Astrocyte (in vitro differentiated cells and primary cell): ENCODE measurements around the gene SIRPD. TPM values are rescaled to one million over a fixed set of nuclear protein-coding genes. Genes with fewer than 3 reads are reported as not detected.

Experiments used
- DNase-seq: peaks from one replicate; pipeline ENCODE4 v3.0.0-alpha.2; 2010; ENCODE audit warnings: low read depth
- FAIRE-seq: peaks from 2 replicates; lab custom pipeline; 2011; peaks lifted over from hg19 to GRCh38; lab: Jason Lieb, UNC
- H2AFZ ChIP-seq: 2 replicates; pipeline ENCODE4 v1.6.0; 2012; ENCODE audit warnings: low read depth, low read length, inconsistent platforms
- H3K27ac ChIP-seq: 2 replicates; pipeline ENCODE4 v1.5.1; 2011; ENCODE audit warnings: low read depth, low read length, inconsistent platforms
- H3K27me3 ChIP-seq: 2 replicates; pipeline ENCODE4 v1.6.0; 2011; ENCODE audit warnings: low read length, inconsistent platforms; ENCODE audit not compliant: insufficient read depth
- H3K36me3 ChIP-seq: 2 replicates; pipeline ENCODE4 v1.5.1; 2011; ENCODE audit warnings: low read length, inconsistent platforms; ENCODE audit not compliant: insufficient read depth
- H3K4me1 ChIP-seq: 2 replicates; pipeline ENCODE4 v1.5.1; 2011; ENCODE audit warnings: low read length, inconsistent platforms; ENCODE audit not compliant: insufficient read depth
- H3K4me2 ChIP-seq: 2 replicates; pipeline ENCODE4 v1.6.0; 2012; ENCODE audit warnings: low read length, inconsistent platforms
- H3K4me3 ChIP-seq: 2 replicates; pipeline ENCODE4 v1.5.1; 2011; ENCODE audit warnings: low read depth, mild to moderate bottlenecking, low read length, inconsistent platforms; ENCODE audit not compliant: insufficient read depth
- H3K79me2 ChIP-seq: 2 replicates; pipeline ENCODE4 v1.6.0; 2012; ENCODE audit warnings: mild to moderate bottlenecking, low read length, inconsistent platforms; ENCODE audit not compliant: insufficient read depth
- H3K9ac ChIP-seq: 2 replicates; pipeline ENCODE4 v1.6.0; 2012; ENCODE audit warnings: mild to moderate bottlenecking, low read length, inconsistent platforms
- H3K9me3 ChIP-seq: 2 replicates; pipeline ENCODE4 v1.5.1; 2012; ENCODE audit warnings: low read depth, mild to moderate bottlenecking, low read length, inconsistent platforms; ENCODE audit not compliant: insufficient read depth
- H4K20me1 ChIP-seq: 2 replicates; pipeline ENCODE4 v1.6.0; 2012; ENCODE audit warnings: low read length, inconsistent platforms; ENCODE audit not compliant: insufficient read depth
- H3K27ac Mint-ChIP-seq: one replicate; pipeline ENCODE4 v1.8.0; 2021; ENCODE audit warnings: mild to moderate bottlenecking, mixed read lengths; ENCODE audit not compliant: unreplicated experiment
- H3K27me3 Mint-ChIP-seq: one replicate; pipeline ENCODE4 v1.8.0; 2021; ENCODE audit warnings: low read depth, mixed read lengths; ENCODE audit not compliant: unreplicated experiment
- H3K36me3 Mint-ChIP-seq: one replicate; pipeline ENCODE4 v1.8.0; 2021; ENCODE audit warnings: low read depth, mixed read lengths; ENCODE audit not compliant: unreplicated experiment
- H3K4me1 Mint-ChIP-seq: one replicate; pipeline ENCODE4 v1.8.0; 2021; ENCODE audit warnings: low read depth, mixed read lengths; ENCODE audit not compliant: unreplicated experiment
- H3K4me3 Mint-ChIP-seq: one replicate; pipeline ENCODE4 v1.8.0; 2021; ENCODE audit warnings: mild to moderate bottlenecking, moderate library complexity, mixed read lengths; ENCODE audit not compliant: unreplicated experiment
- H3K9me3 Mint-ChIP-seq: one replicate; pipeline ENCODE4 v1.8.0; 2021; ENCODE audit warnings: mild to moderate bottlenecking, mixed read lengths; ENCODE audit not compliant: unreplicated experiment
- CTCF ChIP-seq: IDR thresholded peaks from 2 replicates; pipeline ENCODE4 v1.5.1; 2011; ENCODE audit warnings: low read depth, mild to moderate bottlenecking, inconsistent platforms, low read length, moderate library complexity; ENCODE audit not compliant: insufficient read depth
- EZH2 ChIP-seq: IDR thresholded peaks from 2 replicates; pipeline ENCODE4 v1.6.1; 2012; ENCODE audit warnings: mild to moderate bottlenecking, low read length, inconsistent platforms; ENCODE audit not compliant: insufficient read depth
- total RNA-seq: library from RNA; stranded (reverse); gene quantifications from 2 replicates; pipeline ENCODE4 v1.2.1, GENCODE V29; 2021

The SIRPD gene
- total RNA-seq, 1 donor from 2014 or later, result not detected

DNA sequence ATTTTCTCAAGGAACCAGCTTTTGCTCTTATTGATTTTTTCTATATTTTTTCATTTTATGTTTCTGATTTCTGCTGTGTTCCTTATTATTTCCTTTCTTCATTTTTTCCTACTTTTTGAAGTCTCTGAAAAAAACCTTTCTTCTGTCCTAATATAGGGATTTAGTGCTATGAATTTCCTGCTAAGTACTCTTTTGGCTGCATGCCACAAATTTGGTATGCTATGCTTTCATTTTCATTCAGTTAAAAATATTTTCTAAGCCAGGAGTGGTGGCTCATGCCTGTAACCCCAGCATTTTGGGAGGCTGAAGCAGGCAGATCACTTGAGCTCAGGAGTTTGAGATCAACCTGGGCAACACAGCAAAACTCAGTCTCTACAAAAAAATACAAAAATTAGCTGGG, 30.6 kb downstream of the SIRPD start:
- H3K4me1 Mint-ChIP-seq, result no peaks in the 10 kb centered on the region
- peaks cover 2% of the 10 kb centered on the region for H3K27me3 Mint-ChIP-seq
- no peak overlapping the region for H3K4me3 Mint-ChIP-seq
- H3K9me3 Mint-ChIP-seq, result no peaks in the 10 kb centered on the region
- Histone ChIP-seq H3K9ac (no peak overlapping the region), H3K4me2 (no peak overlapping the region), H3K79me2 (no peaks in the 10 kb centered on the region), H4K20me1 (no peaks in the 10 kb centered on the region), H3K4me3 (no peak overlapping the region), H3K27ac (no peak overlapping the region), H2AFZ (no peak overlapping the region), H3K36me3 (no peaks in the 10 kb centered on the region), H3K4me1 (no peaks in the 10 kb centered on the region), H3K27me3 (no peaks in the 10 kb centered on the region), H3K9me3 (no peaks in the 10 kb centered on the region)
- no peak for DNase-seq
- H3K36me3 Mint-ChIP-seq, result no peaks in the 10 kb centered on the region
- no peak for FAIRE-seq
- TF ChIP-seq EZH2 (no peak), CTCF (no peak)
- no peak overlapping the region for H3K27ac Mint-ChIP-seq

GRCh38 chr20:1526310-1526709, 31.2 kb downstream of the SIRPD start:
- Histone ChIP-seq H2AFZ (no peak overlapping the region), H3K9me3 (no peaks in the 10 kb centered on the region), H4K20me1 (no peaks in the 10 kb centered on the region), H3K79me2 (no peaks in the 10 kb centered on the region), H3K27ac (no peak overlapping the region), H3K36me3 (no peaks in the 10 kb centered on the region), H3K4me2 (no peak overlapping the region), H3K27me3 (no peaks in the 10 kb centered on the region), H3K9ac (no peak overlapping the region), H3K4me1 (no peaks in the 10 kb centered on the region), H3K4me3 (no peak overlapping the region)
- Mint-ChIP-seq H3K4me3 (no peak overlapping the region), H3K27ac (no peak overlapping the region), H3K36me3 (no peaks in the 10 kb centered on the region), H3K9me3 (no peaks in the 10 kb centered on the region), H3K27me3 (peaks cover 8% of the 10 kb centered on the region), H3K4me1 (no peaks in the 10 kb centered on the region)
- FAIRE-seq (no peak), DNase-seq (no peak)
- TF ChIP-seq EZH2 (no peak), CTCF (no peak)

DNA sequence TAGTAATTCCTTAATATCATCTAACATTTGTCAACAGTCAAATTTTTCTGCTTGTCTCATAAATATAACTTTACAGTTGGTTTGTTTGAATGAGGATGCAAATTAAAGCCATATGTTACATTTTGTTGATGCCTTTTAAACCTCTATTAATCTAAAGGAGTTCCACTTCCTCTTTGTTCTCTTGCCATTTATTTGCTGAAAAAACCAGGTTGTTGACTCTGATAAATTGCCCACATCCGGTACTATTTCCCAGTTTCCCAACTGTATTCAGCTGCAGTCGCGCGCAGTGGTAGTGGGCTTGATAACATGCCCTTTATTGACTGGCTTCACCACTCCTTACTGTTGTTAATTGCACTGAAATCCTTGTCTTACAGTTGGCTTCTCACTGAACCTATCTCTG, 33.5 kb downstream of the SIRPD start:
- no peak for TF ChIP-seq EZH2
- no peak for TF ChIP-seq CTCF
- peaks cover 3% of the 10 kb centered on the region for H3K9me3 Mint-ChIP-seq
- peaks cover 22% of the 10 kb centered on the region for H3K27me3 Mint-ChIP-seq
- H3K4me1 Mint-ChIP-seq, result no peaks in the 10 kb centered on the region
- Histone ChIP-seq H3K27me3 (peaks cover 2% of the 10 kb centered on the region), H3K9me3 (no peaks in the 10 kb centered on the region), H3K4me3 (no peak overlapping the region), H3K36me3 (no peaks in the 10 kb centered on the region), H2AFZ (no peak overlapping the region), H3K9ac (no peak overlapping the region), H3K79me2 (no peaks in the 10 kb centered on the region), H3K4me1 (no peaks in the 10 kb centered on the region), H4K20me1 (no peaks in the 10 kb centered on the region), H3K27ac (no peak overlapping the region), H3K4me2 (no peak overlapping the region)
- H3K36me3 Mint-ChIP-seq, result no peaks in the 10 kb centered on the region
- no peak for FAIRE-seq
- H3K4me3 Mint-ChIP-seq, result no peak overlapping the region
- no peak overlapping the region for H3K27ac Mint-ChIP-seq
- no peak for DNase-seq
